DMS79 (cell line): ENCODE results near the gene CKAP5.
"Not testable (repeated sequence)": the region's sequence is repeated elsewhere in the genome, so short reads cannot be mapped to it uniquely, and the experiment has no call there.

ENCODE experiments used
- DNase-seq: peaks from one replicate; lab custom pipeline; 2025; lab: John Stamatoyannopoulos, UW

Gene CKAP5

GRCh38 chr11:46726206-46726862 is 119.7 kb downstream of the CKAP5 start:
- no peak for DNase-seq

GRCh38 chr11:46725338-46726205 is 120.5 kb downstream of the CKAP5 start:
- DNase-seq = no peak

- DNase-seq = no peak
These were observed 122.0 kb downstream of the CKAP5 start for GRCh38 chr11:46724088-46724487.

- no peak for DNase-seq
These were observed 122.8 kb downstream of the CKAP5 start for GRCh38 chr11:46723359-46723680.

- DNase-seq = no peak
These were observed 123.3 kb downstream of the CKAP5 start for GRCh38 chr11:46722566-46723358.

- DNase-seq = no peak
These were observed 124.8 kb downstream of the CKAP5 start for GRCh38 chr11:46721286-46721685.

- no peak for DNase-seq
These were observed 126.4 kb downstream of the CKAP5 start for GRCh38 chr11:46719543-46720218.

GRCh38 chr11:46719048-46719542 is 127.0 kb downstream of the CKAP5 start, which contains the start of gene F2:
Gene F2 (plus strand): TSS chr11:46719213. CDS start chr11:46719236, 23 bp downstream.
- no peak for DNase-seq

- no peak for DNase-seq
These were observed 127.7 kb downstream of the CKAP5 start for GRCh38 chr11:46718155-46719019.

- not testable (repeated sequence) for DNase-seq
These were observed 128.3 kb downstream of the CKAP5 start for GRCh38 chr11:46717825-46718154.

- no peak for DNase-seq
These were observed 133.1 kb downstream of the CKAP5 start for GRCh38 chr11:46712874-46713576.

- DNase-seq = no peak
These were observed 134.8 kb downstream of the CKAP5 start for GRCh38 chr11:46711303-46711702.

GRCh38 chr11:46710821-46711269 is 135.2 kb downstream of the CKAP5 start:
- no peak for DNase-seq

- not testable (repeated sequence) for DNase-seq
These were observed 136.7 kb downstream of the CKAP5 start for GRCh38 chr11:46709351-46709750.

- DNase-seq = no peak
These were observed 139.2 kb downstream of the CKAP5 start for GRCh38 chr11:46706886-46707285.

- no peak for DNase-seq
These were observed 140.9 kb downstream of the CKAP5 start for GRCh38 chr11:46705070-46705688.

GRCh38 chr11:46701078-46701654 is 144.9 kb downstream of the CKAP5 start:
- DNase-seq = no peak

GRCh38 chr11:46700241-46701077 is 145.6 kb downstream of the CKAP5 start, which contains the start of the genes ARHGAP1 and ZNF408:
Gene ARHGAP1 (minus strand): TSS chr11:46700619. CDS start chr11:46696107, 4,512 bp downstream.
Gene ZNF408 (plus strand): TSS chr11:46701031. CDS start chr11:46701048, 17 bp downstream.
- DNase-seq = peak; percentile 98
